ENCODE data around the gene BTF3.

BTF3 gene

GRCh38 chr5:73531356-73531755 lies 33.1 kb downstream of the BTF3 start:
- Histone ChIP-seq H3K4me3 (ENCODE audit: low read depth, low read length, poor library complexity, severe bottlenecking) (no peak overlapping the region), H3K4me2 (ENCODE audit: low read length) (no peak overlapping the region)

DNA sequence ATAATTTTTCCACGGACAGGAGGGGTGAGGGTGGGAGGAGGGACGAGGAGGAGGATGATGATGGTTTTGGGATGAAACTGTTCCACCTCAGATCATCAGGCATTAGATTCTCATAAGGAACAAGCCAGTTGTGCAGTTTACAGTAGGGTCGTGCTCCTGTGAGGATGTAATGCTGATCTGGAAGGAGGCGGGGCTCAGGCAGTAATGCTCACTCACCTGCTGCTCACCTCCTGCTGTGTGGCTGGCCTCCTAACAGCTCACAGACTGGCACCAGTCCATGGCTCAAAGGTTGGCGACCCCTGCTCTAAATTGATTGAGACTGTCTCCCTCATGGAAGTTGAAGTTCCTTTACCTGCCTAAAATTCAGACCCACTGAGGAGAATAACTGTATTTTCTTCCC lies 34.0 kb downstream of the BTF3 start:
- no peak overlapping the region for H3K4me3 ChIP-seq (ENCODE audit: low read depth, low read length, poor library complexity, severe bottlenecking)
- H3F3A ChIP-seq (ENCODE audit: insufficient read depth, low read length) = no peaks in the 10 kb centered on the region
- no peak overlapping the region for H2AFZ ChIP-seq (ENCODE audit: low read length)
- H3K9me2 ChIP-seq (ENCODE audit: low read depth, low read length) = no peaks in the 10 kb centered on the region
- H3K79me2 ChIP-seq (ENCODE audit: insufficient read depth, low read length) = no peaks in the 10 kb centered on the region
- H3K9ac ChIP-seq (ENCODE audit: low read length) = no peak overlapping the region
- no peaks in the 10 kb centered on the region for H4K20me1 ChIP-seq (ENCODE audit: insufficient read depth, low read length)
- no peaks in the 10 kb centered on the region for H3K36me3 ChIP-seq (ENCODE audit: insufficient read depth, low read length)
- no peak overlapping the region for H3K4me2 ChIP-seq (ENCODE audit: low read length)
- no peak overlapping the region for H3K27ac ChIP-seq (ENCODE audit: low read depth, low read length, poor library complexity, severe bottlenecking)
- no peaks in the 10 kb centered on the region for H3K4me1 ChIP-seq (ENCODE audit: insufficient read depth, low read length, severe bottlenecking)
- H3K9me3 ChIP-seq (ENCODE audit: low read length) = no peaks in the 10 kb centered on the region
- TF ChIP-seq CTCF (IDR thresholded peaks at IDR 0.05; ENCODE audit: low read length) (no peak), EZH2 (IDR thresholded peaks at IDR 0.05; ENCODE audit: borderline replicate concordance, low read length) (no peak)
- no peaks in the 10 kb centered on the region for H3K27me3 ChIP-seq (ENCODE audit: insufficient read depth, low read length)

More at GRCh38 chr5:73531356-73531755, 33.1 kb downstream of the BTF3 start:
- Histone ChIP-seq H2AFZ (ENCODE audit: low read length) (no peak overlapping the region), H3K79me2 (ENCODE audit: insufficient read depth, low read length) (no peaks in the 10 kb centered on the region), H3F3A (ENCODE audit: insufficient read depth, low read length) (no peaks in the 10 kb centered on the region), H3K36me3 (ENCODE audit: insufficient read depth, low read length) (no peaks in the 10 kb centered on the region), H3K9me2 (ENCODE audit: low read depth, low read length) (no peaks in the 10 kb centered on the region), H3K4me1 (ENCODE audit: insufficient read depth, low read length, severe bottlenecking) (no peaks in the 10 kb centered on the region), H3K27me3 (ENCODE audit: insufficient read depth, low read length) (no peaks in the 10 kb centered on the region; the same call in 1 of the 2 replicates), H3K9ac (ENCODE audit: low read length) (no peak overlapping the region), H3K27ac (ENCODE audit: low read depth, low read length, poor library complexity, severe bottlenecking) (no peak overlapping the region), H4K20me1 (ENCODE audit: insufficient read depth, low read length) (no peaks in the 10 kb centered on the region), H3K9me3 (ENCODE audit: low read length) (no peaks in the 10 kb centered on the region)
- TF ChIP-seq CTCF (IDR thresholded peaks at IDR 0.05; ENCODE audit: low read length) = no peak
- TF ChIP-seq EZH2 (IDR thresholded peaks at IDR 0.05; ENCODE audit: borderline replicate concordance, low read length) = no peak

DNA sequence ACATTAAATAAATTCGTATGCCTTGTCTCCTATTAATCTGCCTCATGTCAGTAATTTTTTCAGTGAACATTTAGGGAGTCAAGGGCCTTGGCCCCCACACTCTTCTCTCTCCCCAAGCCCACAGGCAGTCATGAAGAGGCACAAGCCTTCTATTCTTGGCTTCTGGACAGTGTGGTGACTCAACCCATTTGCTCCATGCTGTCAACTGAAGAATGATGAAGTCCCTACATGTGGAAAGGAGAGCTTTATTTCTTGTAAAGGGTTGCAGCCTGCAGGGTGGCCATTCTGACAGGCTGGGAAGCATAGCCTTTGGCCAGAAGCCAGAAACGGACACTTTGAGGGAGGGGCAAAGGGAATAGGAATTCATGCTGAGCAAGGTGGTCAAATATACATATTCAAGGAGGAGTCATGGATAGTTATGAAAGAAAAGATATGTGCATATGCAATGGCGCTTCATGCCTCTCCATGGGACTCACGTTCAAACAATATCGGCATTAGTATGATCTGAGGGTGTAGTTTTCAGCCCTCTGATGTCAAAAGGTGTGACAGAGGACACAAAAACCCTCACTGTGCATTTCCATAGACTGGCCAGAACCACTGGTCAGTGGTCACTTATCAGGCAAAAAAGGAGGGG lies 35.9 kb downstream of the BTF3 start:
- Histone ChIP-seq H3K4me2 (ENCODE audit: low read length) (no peak overlapping the region), H3K79me2 (ENCODE audit: insufficient read depth, low read length) (no peaks in the 10 kb centered on the region), H4K20me1 (ENCODE audit: insufficient read depth, low read length) (no peaks in the 10 kb centered on the region), H3F3A (ENCODE audit: insufficient read depth, low read length) (no peaks in the 10 kb centered on the region), H3K27ac (ENCODE audit: low read depth, low read length, poor library complexity, severe bottlenecking) (no peak overlapping the region), H3K9me2 (ENCODE audit: low read depth, low read length) (no peaks in the 10 kb centered on the region), H3K9me3 (ENCODE audit: low read length) (no peaks in the 10 kb centered on the region), H2AFZ (ENCODE audit: low read length) (no peak overlapping the region), H3K36me3 (ENCODE audit: insufficient read depth, low read length) (no peaks in the 10 kb centered on the region), H3K9ac (ENCODE audit: low read length) (no peak overlapping the region), H3K27me3 (ENCODE audit: insufficient read depth, low read length) (no peaks in the 10 kb centered on the region), H3K4me1 (ENCODE audit: insufficient read depth, low read length, severe bottlenecking) (no peaks in the 10 kb centered on the region), H3K4me3 (ENCODE audit: low read depth, low read length, poor library complexity, severe bottlenecking) (no peak overlapping the region)
- no peak for TF ChIP-seq EZH2 (IDR thresholded peaks at IDR 0.05; ENCODE audit: borderline replicate concordance, low read length)
- no peak for TF ChIP-seq CTCF (IDR thresholded peaks at IDR 0.05; ENCODE audit: low read length)

Data from OCI-LY1 (cell line).